ENCODE results near the gene P2RX7.
"Not testable (repeated sequence)": the region's sequence is repeated elsewhere in the genome, so short reads cannot be mapped to it uniquely, and the experiment has no call there.

The P2RX7 gene

DNA sequence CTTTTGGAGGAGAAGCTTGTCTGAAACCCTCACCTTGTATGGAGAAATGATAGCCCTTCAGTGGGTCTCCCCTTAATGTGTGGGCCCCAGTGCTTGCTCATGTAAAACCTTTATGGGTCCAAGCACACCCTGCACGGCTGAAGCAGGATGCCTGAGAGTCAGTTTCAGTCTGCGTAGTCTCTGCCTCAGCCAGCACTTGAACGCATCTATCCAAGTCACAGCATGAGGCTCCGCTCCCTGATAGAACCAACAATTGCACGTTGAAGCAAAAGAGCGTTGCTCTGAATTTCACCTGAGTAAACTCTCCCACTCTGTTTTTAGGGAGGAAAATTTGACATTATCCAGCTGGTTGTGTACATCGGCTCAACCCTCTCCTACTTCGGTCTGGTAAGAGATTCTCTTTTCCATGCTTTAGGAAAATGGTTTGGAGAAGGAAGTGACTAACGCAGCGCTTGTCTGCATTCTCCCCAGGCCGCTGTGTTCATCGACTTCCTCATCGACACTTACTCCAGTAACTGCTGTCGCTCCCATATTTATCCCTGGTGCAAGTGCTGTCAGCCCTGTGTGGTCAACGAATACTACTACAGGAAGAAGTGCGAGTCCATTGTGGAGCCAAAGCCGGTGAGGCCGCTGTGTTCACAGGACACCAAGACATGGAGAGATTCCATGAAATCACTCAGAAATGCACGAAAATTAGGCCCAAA is 44.3 kb downstream of the P2RX7 start:
- DNase-seq: no peak

DNA sequence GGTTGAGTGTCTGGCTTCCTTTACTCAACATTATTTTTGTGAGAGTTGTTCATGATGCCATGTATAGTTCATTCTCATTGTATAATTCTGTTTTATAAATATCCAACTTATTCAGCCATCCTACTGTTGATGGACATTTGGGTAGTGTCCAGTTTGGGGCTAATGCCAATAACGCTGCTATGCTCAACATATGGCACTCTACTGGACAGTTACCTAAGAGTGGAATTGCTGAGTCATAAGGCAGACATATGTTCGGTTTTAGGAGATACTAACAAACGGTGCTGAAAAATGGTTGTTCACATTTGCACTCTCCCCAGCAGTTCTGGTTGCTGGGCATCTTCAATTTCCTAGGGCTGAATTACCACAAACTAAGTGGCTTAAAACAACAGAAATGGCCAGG is 48.5 kb downstream of the P2RX7 start:
- DNase-seq: no peak

GRCh38 chr12:121182222-121182893 is 49.7 kb downstream of the P2RX7 start:
- no peak for DNase-seq

- peak; percentile 95 for DNase-seq
Observed at GRCh38 chr12:121184425-121184824, 51.7 kb downstream of the P2RX7 start.

GRCh38 chr12:121184984-121185889 is 52.6 kb downstream of the P2RX7 start:
- DNase-seq: peak; percentile 24

- DNase-seq: no peak
Observed at GRCh38 chr12:121186826-121187225, 54.1 kb downstream of the P2RX7 start.

DNA sequence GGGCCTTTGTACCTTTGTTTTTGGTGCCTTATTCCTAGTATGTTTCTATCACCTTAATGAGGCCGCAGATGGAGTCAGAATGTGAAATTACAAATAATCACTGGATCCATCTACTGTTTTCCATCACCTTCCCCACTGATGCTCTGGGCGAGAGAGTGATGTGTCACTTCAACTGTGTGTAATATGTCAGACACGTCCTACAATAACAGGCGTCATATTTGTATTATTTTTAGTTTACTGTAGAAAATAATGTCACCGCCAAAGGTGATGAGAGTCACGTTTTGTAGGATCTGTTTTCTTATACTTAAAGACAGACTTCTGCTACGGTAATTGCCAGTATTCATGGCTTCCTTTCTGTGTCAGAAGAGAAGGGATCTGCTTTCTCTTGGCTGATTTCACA is 54.8 kb downstream of the P2RX7 start:
- no peak for DNase-seq

DNA sequence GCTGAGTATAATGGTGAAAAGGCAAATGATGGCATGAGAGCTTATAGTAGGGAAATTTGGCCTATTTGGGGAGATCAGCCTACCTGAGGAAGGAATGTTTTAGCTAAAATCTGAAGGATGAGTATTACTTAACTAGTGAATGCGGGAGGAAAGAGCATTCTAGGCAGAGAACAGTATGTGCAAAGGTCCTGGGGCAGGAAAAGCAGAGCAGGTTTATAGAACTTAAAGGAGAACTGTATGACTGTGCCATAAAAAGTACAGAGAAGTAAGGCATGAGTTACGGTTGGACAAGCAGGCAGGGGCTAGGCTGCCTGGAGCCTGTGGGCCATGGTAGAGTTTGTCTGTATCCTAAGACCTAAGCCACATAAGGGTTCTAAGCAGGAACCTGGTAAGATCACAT is 55.6 kb downstream of the P2RX7 start:
- DNase-seq: no peak

GRCh38 chr12:121189131-121189530 is 56.5 kb downstream of the P2RX7 start:
- no peak for DNase-seq

DNA sequence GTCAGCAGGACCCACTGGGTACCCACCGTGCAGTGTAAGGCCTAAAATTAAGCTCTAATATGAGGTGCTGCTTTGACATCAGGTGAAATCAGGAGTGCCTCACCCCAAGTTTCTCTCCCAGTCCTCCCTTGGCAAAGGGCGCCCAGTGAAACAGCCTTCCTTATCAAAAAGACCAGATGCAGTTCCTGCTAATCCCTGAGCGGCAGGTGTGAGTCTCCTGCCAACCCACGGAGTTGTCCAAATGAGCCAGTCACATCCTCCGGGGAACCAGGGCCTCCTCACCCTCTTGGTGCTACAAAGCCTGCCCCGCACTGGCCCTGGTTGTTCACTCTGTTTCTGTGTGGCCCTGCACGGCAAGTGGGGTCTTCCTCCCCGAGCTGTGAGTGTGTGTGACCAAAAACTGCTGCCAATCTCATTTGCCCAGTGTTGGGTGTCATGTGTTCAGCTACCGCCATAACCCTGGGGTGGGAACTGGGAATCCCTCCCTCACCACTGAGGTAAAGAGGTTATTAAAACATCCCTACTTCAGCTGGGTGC is 57.0 kb downstream of the P2RX7 start:
- DNase-seq: no peak

- DNase-seq: no peak
Observed at GRCh38 chr12:121190523-121191031, 57.9 kb downstream of the P2RX7 start.

GRCh38 chr12:121191151-121191550 is 58.5 kb downstream of the P2RX7 start:
- no peak for DNase-seq

- DNase-seq: no peak
Observed at GRCh38 chr12:121196902-121197301, 64.2 kb downstream of the P2RX7 start.

- DNase-seq: no peak
Observed at GRCh38 chr12:121198949-121199348, 66.3 kb downstream of the P2RX7 start.

DNA sequence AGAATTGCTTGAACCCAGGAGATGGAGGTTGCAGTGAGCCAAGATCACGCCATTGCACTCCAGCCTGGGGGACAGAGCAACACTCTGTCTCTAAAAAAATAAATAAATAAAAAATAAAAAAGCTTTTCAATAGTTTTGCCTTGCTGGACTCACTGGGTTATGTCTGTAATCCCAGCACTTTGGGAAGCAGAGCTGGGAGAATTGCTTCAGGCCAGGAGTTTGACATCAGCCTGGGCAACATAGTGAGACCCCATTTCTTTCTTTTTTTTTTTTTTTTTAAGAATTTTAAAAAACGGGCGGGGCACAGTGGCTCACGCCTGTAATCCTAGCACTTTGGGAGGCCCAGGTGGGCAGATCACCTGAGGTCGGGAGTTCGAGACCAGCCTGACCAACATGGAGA is 68.5 kb downstream of the P2RX7 start:
- not testable (repeated sequence) for DNase-seq

GRCh38 chr12:121202407-121203355 is 70.0 kb downstream of the P2RX7 start:
- DNase-seq: no peak

DNA sequence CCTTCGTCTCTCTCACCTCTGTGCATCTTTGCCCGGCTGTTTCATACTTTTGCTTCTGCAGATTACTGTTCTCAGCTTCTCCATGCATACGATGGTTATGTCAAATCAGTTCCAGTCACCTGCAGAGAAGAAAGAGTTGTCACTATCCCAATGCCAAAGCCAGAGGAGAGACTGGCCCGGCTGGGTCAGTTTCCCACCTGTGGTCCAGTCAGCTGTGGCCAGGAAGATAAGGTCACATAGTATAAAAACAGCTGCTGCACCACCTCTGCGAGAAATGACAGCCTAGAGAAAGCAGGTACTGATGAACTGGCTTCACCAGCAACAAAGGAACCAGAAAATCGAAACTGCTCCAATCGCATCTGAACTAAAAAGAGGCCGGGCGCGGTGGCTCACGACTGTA is 70.8 kb downstream of the P2RX7 start:
- DNase-seq: no peak

- no peak for DNase-seq
Observed at GRCh38 chr12:121205491-121205890, 72.8 kb downstream of the P2RX7 start.

DNA sequence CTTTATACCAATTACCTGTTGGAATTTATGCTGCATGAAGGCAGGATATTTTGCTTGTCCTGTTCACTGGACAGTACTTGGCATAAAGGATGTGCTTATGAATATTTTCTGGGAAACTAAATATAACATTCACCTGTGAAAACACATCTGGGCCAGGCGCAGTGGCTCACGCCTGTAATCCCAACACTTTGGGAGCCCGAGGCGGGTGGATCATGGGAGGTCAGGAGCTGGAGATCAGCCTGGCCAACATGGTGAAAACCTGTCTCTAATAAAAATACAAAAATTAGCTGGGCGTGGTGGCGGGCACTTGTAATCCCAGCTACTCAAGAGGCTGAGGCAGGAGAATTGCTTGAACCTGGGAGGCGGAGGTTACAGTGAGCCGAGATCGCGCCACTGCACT is 75.9 kb downstream of the P2RX7 start:
- not testable (repeated sequence) for DNase-seq

- DNase-seq: no peak
Observed at GRCh38 chr12:121209221-121209620, 76.5 kb downstream of the P2RX7 start.

- DNase-seq: peak; percentile 95
Observed at GRCh38 chr12:121209624-121210572, 77.2 kb downstream of the P2RX7 start, which contains the start of gene P2RX4. Gene P2RX4 (plus strand): TSS chr12:121210129. CDS start chr12:121210165, 36 bp downstream.
